HG03097 (cell line): ENCODE measurements around the gene ABCB9.

Source experiments
- ATAC-seq: cut with Tn5 transposase; IDR thresholded peaks from one replicate; pipeline ENCODE4 v1.9.1; 2021; ENCODE audit not compliant: unreplicated experiment, low FRiP score

ABCB9 gene

DNA sequence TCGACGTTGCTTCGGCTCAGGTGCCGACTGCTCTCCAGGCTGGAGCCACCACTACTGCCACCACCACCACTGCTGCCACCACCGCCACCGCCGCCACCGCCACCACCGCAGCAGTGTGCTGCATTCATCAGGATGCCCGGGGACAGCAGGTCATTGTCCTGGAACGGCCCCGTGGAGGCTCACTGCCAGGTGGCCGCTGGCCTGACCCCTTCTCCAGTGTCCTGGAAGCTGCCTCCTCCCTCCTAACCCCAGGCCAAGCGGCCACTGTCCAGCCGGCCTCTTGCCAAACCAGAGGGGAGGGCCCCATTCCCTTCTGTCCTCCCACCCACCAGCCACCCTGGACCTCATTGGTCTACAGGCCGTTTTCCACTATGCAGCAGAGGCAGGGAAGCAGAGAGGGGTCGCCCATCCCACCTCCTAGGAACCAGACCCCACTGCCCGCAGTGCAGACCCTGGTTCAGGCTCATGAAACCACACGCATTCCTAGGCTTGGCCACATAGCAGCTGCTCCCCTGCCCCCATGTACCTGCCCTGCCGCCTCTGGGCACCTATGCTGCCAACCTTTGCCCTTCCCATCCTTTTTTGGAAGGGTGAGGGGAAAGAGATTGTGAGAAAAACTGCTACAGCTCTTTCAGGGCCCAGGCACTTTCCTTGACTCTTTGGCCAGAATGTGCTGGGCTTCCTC is 29.4 kb upstream of the ABCB9 start:
- no peak for ATAC-seq

DNA sequence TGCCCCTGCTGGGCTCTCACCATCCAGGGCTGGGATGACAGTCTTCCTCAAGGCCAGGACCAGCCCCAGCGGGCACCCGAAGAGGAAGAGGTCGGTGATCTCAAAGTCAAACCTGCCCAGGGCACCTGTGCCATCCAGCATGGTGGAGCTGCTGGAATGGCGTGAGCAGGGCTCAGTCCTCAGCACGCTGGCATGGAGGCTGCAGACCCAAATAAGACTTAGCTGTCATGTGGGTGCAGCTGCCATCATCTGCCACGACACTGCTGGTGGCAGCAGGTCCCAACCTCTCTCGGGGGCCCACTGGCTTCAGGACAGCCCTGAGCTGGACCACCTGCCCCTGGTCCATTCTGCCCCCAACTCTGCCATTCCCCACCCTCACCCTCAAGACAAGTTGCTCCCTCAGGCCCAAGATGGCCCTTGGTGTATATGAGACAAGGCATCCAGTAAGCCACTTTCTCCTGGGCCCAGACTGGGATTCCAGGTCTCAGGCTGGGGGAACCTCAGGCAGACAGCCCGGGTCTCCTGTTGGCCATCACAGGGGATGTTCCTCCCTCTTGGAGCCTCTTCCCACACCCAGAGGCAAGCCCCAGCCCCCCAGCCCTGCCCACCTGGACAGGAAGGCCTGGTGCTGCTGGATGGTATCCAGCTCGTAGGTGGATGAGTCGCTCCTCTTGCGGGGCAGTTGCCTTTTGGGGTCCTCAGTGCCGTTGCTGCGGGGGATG is 28.7 kb upstream of the ABCB9 start:
- ATAC-seq = no peak

DNA sequence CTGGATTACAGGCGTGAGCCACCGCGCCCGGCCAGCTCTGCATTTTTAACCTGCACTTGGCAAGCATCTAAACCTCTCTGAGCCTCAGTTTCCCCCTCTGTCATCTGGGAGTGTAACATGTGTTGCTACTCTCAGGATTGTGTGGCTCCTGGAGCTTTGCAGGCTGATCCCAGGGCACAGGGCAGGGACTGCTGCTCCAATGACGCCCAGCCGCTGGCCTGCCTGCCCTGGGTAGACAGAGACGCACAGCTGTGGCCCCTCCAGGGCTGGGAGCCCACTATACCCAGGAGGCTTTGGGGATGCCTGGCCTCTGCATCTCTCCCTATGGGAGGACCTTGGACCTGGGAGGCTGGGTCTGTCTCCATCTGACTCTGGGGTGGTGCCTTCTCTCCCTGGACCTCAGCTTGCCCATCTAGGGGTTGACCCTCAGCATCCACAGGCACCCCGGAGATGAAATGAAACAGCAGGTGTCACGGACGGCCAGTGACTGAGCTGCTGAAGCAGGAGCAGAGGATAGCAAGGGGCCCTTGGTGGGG is 27.9 kb upstream of the ABCB9 start:
- no peak for ATAC-seq

DNA sequence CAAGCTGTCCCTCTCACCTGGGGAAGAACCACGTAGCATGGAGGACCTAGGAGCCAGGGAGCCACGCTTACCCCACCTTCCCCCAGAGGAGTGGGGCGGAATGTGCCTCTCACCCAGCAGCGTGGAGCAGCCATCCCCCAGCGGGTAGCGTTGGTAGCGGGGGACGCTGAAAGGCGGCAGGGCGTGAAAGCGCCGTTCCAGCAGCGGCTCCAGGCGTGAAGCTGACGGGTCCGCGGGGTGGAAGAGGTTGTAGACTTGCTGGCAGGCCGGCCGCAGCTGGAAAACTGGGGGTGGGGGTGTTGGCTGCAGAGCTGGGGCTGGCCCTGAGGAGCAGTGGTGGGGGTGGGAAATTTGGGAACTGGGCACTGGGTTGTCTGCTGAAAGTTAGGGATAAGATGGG is 26.1 kb upstream of the ABCB9 start:
- no peak for ATAC-seq

DNA sequence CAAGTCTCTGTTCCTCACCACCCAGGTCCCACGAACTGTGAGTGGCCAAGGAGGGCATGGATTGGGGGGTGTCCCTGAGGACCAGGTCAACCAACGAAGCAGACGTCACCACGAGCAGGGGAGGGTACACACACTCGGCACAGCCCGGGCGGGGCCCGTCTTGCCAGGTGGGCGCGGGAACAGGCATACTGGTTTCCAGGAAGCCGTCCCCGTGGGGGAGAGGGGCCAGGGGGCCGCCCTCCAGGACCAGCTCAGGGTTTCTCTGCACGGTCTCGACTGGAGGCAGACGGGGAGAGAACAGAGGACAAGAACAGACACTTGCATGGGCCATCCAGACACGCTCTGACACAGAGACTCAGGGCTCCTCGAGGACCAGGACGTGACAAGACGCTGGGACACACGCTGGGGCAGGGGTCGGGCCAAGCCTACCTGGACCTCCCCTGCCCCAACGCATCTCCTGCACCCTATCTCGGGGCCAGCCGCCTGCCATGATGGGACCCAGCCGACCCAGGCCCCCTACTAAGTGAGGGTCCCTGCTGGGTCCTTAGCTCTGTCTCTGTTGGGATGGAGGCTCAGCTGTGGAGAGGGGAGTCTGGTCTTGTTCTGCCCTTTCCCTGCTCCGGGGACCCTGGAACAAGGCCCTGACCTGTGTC is 25.5 kb upstream of the ABCB9 start:
- no peak for ATAC-seq

DNA sequence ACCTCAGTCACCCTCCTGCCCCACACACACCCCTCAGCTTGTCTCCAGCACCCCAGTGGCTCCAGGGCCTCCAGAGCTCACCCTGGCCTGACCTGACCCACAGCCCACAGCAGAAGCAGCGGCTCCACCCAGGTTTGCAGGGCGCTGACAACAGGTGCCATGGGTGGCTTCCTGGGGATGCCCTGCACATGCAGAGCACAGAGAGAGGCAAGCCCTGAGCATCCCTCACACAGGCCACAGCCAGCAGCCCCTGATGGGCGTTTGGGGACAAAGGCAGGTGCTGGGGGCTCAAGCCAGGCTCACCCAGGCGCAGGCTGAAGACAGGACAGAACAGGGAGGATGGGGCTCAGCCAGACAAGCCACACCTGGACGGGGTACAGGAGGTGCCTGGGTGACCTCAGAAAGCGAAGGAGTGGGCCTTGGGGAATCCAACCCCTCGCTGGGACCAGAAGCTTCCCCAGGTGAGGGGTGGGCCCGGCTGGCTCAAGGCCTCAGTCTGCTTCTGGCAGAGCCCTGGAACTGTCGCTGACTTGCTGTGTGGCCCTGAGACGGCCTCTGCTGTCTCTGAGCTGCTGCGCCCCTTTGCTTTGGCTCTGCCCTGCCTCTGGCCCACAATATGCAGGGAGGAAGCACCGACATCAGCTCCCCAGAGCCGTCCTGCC is 24.8 kb upstream of the ABCB9 start:
- ATAC-seq = no peak

DNA sequence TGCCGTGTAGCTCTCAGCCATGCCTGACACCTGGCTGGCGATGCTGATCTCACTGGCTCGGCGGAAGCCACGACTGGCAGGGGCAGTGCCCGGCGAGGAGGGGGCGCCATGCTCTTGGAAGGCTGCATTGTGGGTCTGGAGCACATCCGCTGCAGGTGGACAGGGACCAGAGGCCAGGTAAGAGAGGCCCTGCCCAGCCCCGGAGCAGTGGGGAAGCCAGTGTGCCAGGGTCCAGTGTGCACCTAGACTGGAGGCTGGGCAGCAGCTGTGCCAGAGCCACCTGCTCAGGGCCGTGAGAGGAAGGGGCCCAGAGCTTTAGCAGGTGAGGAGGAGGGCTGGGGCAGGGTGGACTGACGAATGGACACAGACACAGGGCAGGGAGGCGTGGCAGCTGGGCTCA is 24.3 kb upstream of the ABCB9 start:
- ATAC-seq = no peak

DNA sequence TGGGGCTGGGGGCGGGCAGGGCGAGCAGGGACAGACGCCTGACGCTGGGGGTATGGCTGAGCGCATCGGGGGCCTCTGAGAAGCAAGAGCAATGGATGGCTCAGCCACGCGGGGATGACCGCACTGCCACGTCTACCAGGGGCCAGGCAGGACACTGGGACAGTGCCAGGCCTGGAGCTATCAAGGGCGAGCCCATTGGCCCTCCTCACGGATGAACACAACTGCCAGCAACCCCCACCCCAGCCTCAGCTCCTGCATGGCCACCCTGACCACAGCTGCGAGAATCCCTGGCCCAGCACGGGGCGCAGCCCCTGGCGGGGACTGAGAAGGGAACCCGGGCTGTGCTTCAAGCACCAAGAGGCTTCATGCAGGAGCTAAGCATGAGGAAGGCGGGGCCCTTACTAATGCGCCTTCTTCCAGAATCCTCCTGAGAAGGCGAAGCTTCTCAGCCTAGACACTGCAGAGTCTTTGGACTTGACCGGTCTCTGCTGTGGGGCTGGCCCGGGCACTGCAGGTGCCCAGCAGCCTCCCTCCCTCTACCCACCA is 23.7 kb upstream of the ABCB9 start:
- no peak for ATAC-seq

DNA sequence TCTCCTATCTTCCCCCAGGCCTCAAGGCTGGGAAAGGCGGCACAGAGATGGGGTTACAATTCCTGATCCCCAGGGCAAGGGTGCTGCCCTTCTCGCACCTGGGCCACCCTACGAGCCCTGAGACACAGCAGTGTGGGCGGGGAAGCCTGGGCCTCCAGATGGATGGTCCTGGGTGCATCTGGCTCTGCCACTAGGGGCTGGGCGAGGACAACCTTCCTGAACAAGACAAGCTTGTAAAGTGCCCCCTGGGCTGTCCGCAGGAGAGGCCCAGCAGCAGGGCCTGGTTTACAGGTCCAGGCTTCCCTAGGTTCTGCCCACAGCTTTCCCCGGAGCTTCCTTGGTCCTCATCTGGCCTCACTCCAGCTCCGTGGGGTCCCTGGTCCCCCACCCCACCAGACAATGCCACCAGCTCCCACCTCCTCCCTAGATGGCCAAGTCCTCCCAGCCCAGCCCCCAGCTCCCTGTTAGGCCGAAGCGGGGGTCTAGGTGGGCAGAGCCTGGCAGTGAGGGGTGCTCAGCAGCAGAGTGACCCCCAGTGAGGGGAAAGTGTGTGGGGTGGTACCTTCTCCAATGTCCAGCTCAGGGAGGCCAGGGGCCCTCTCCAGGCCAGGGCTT is 23.1 kb upstream of the ABCB9 start:
- ATAC-seq = no peak

DNA sequence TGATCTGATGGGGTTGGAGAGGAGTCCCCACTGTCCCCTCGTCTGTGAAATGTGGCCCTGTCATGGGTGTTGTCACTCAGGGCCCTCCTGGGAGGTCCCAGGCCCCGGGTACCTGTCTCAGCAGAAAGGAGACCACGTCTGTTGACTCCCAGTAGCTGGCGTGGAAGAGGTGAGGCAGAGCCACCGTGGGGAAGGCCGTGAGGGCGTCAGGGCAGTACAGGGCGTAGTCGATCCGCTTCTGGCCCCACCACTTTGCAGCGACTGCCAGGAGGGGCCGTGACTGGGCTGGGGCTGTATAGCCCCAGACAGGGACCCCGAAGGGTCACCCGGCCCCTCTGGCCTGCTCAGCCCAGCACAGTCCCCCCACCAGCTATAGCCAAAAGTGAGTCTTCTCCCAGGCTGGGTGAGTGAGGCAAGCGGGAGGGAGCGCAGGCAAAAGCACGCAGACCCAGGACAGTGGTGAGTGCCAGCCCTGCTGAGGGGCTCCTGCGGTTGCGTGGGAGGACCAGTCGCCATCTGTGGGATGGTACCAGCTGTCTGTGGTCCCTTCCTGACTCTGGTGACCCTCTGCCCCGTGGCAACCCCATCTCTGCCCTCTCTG is 22.4 kb upstream of the ABCB9 start:
- no peak for ATAC-seq

- no peak for ATAC-seq
These were observed 21.8 kb upstream of the ABCB9 start for GRCh38 chr12:122988036-122988435.

DNA sequence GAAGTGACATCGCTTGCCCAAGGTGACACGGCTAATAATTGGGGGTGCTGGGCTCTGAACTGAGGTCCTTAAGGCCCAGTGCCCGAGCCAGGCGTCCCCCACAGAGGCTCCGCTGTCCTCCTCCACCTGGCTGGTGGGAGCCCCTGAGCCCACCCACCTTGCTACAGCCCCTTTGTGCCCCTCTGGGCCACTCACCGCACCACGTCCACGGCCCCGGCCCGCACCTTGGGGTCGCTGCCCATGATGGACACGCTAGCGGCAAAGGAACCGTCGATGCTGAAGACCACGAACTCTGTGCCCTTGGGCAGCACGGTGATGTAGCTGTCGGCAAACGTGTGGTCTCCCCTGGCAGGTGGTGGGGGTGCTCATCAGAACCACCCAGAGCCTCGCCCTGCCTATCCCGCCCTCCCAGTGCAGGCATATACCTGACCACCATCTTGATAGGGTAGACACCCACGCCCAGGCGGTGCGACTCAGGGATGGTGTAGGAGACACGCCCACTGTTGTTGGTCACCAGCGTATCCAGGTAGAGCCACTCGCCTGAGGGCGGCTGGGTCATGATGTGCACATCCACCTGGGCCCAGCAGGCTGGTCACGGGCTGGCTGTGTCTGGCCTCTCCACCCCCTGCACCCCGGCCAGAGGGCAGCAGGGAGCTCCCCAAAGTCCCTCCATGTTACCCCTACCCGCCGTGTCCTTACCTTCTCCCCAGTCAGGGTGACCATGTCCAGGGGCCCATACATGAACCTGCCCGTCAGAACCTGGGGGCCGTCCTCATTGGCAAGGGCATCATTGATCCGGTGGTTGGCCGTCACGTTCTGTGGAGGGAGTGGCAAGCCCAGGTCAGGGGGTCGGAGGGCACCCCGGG is 21.1 kb upstream of the ABCB9 start:
- ATAC-seq = no peak

GRCh38 chr12:122986258-122986871 is 20.1 kb upstream of the ABCB9 start:
- no peak for ATAC-seq

GRCh38 chr12:122985338-122986257 is 19.3 kb upstream of the ABCB9 start:
- ATAC-seq = no peak

DNA sequence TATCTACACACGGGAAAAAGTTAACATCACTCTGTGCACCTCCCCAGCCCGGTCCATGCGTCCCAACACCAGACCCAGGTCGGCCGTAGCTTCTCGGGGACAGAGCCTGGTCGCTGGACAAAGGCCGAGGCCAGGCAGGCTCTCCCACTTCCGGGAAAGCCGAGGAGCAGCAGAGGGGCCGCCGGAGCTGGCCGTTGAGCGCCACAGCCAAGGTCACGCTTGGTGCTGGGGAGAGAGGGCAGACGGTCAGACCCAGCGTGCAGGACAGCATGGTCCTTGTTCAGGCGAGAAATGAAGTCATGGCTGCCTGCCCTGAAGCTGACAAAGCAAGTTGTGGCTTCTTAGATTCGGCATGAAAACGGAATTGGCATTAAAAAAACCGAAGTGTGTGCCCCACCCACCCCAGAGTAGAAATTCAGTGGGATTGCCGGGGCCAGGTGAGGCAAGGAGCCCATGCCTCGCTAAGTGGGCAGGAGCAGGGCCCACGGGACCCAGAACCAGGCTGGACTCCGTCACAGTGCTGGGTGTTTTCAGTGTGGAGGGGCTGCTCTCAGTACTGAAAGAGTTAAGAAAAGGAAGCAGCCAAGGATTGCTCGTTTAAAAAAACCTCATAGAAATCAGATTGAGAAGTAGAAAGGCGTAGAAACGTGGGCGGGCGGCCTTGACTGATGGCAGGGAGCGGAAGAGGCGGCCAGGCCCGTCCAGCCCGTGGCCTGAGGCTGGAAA is 18.5 kb upstream of the ABCB9 start:
- ATAC-seq = no peak

- no peak for ATAC-seq
These were observed 17.7 kb upstream of the ABCB9 start for GRCh38 chr12:122983789-122984515.
